Activated CD4-positive, alpha-beta T cell treated with anti-CD3 and anti-CD28 coated beads for 4 hours (primary cell): ENCODE measurements around the gene MAP1B.

ENCODE experiments used
- DNase-seq, 2 donors: peaks; one replicate each; pipeline ENCODE4 v3.0.0-alpha.2; 2020

MAP1B gene

GRCh38 chr5:72199681-72200080, 92.4 kb downstream of the MAP1B start:
- no peak for DNase-seq

GRCh38 chr5:72202331-72202825, 95.1 kb downstream of the MAP1B start:
- no peak for DNase-seq

GRCh38 chr5:72203251-72203845, 96.1 kb downstream of the MAP1B start:
- no peak for DNase-seq

- no peak for DNase-seq
These were observed 97.7 kb downstream of the MAP1B start for GRCh38 chr5:72204946-72205345.

- DNase-seq = no peak
These were observed 98.2 kb downstream of the MAP1B start for GRCh38 chr5:72205431-72206009.

GRCh38 chr5:72206160-72206559, 98.9 kb downstream of the MAP1B start:
- no peak for DNase-seq

GRCh38 chr5:72206994-72207393, 99.7 kb downstream of the MAP1B start:
- DNase-seq = no peak

GRCh38 chr5:72208324-72208926, 101.2 kb downstream of the MAP1B start:
- DNase-seq = no peak

- no peak for DNase-seq
These were observed 102.2 kb downstream of the MAP1B start for GRCh38 chr5:72209147-72210115.

- DNase-seq = no peak
These were observed 103.8 kb downstream of the MAP1B start for GRCh38 chr5:72210888-72211678.

- no peak for DNase-seq
These were observed 104.9 kb downstream of the MAP1B start for GRCh38 chr5:72212171-72212570.

GRCh38 chr5:72213482-72213881, 106.2 kb downstream of the MAP1B start:
- no peak for DNase-seq

GRCh38 chr5:72214168-72214567, 106.9 kb downstream of the MAP1B start:
- DNase-seq = no peak

- no peak for DNase-seq
These were observed 109.5 kb downstream of the MAP1B start for GRCh38 chr5:72216756-72217155.

GRCh38 chr5:72221099-72221498, 113.8 kb downstream of the MAP1B start:
- DNase-seq = no peak

- DNase-seq = no peak
These were observed 114.3 kb downstream of the MAP1B start for GRCh38 chr5:72221541-72221940.

GRCh38 chr5:72222521-72222920, 115.2 kb downstream of the MAP1B start:
- no peak for DNase-seq

GRCh38 chr5:72223371-72223770, 116.1 kb downstream of the MAP1B start:
- DNase-seq = no peak

- no peak for DNase-seq
These were observed 117.7 kb downstream of the MAP1B start for GRCh38 chr5:72224946-72225463.

GRCh38 chr5:72225741-72226140, 118.5 kb downstream of the MAP1B start:
- DNase-seq = no peak

- DNase-seq = no peak
These were observed 119.7 kb downstream of the MAP1B start for GRCh38 chr5:72226950-72227349.

- no peak for DNase-seq
These were observed 121.7 kb downstream of the MAP1B start for GRCh38 chr5:72228960-72229359.
